Memory B cell (primary cell): Measurements from ENCODE around the gene IGSF11.
"Not testable (repeated sequence)": the region's sequence is repeated elsewhere in the genome, so short reads cannot be mapped to it uniquely, and the experiment has no call there.

ENCODE experiments used
- ATAC-seq: fragments of 150-1000 bp; cut with Tn5 transposase; 2 replicates; pipeline ENCODE4 v1.10.0; 2021; ENCODE audit warnings: low read depth, mild to moderate bottlenecking, moderate library complexity
- DNase-seq, 2 donors: peaks; one replicate each; pipeline ENCODE4 v3.0.0; 2022; ENCODE audit warnings: low spot score in 2 of 2
- H3K27ac Mint-ChIP-seq: one replicate; pipeline ENCODE4 v1.8.0; 2022; ENCODE audit warnings: mild to moderate bottlenecking, moderate library complexity, mixed read lengths
- H3K27me3 Mint-ChIP-seq: one replicate; pipeline ENCODE4 v1.8.0; 2022; ENCODE audit warnings: mixed read lengths
- H3K36me3 Mint-ChIP-seq: one replicate; pipeline ENCODE4 v1.8.0; 2022; ENCODE audit warnings: mild to moderate bottlenecking, mixed read lengths
- H3K4me1 Mint-ChIP-seq: one replicate; pipeline ENCODE4 v1.8.0; 2022; ENCODE audit warnings: mixed read lengths
- H3K4me3 Mint-ChIP-seq: one replicate; pipeline ENCODE4 v1.8.0; 2022; ENCODE audit warnings: mild to moderate bottlenecking, moderate library complexity, mixed read lengths
- H3K9me3 Mint-ChIP-seq: one replicate; pipeline ENCODE4 v1.8.0; 2022; ENCODE audit warnings: mixed read lengths

IGSF11 gene

DNA sequence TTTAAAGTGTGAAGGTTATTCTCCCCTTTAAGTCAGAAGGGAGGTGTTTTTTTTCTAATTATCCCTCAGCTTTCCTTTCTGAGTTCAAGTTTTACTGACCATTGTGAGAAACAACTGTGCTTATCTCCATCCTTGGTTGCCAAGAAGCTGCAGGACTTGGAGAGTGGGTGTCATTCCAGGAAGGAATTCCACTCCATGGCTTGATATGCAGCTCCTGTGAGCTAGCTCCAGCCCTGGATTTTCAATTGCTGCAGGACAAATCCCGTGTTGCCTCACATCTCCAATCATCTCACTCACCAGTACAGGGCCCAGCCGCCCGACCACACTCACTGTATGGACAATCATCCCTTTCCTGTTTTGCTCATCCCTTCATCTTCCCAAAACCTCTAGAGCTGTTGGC is 122.5 kb downstream of the IGSF11 start:
- DNase-seq (no peak), ATAC-seq (no peak)
- H3K27me3 Mint-ChIP-seq: peaks cover 10% of the 10 kb centered on the region
- no peaks in the 10 kb centered on the region for H3K9me3 Mint-ChIP-seq
- no peak overlapping the region for H3K4me3 Mint-ChIP-seq
- no peak overlapping the region for H3K27ac Mint-ChIP-seq
- no peaks in the 10 kb centered on the region for H3K4me1 Mint-ChIP-seq
- H3K36me3 Mint-ChIP-seq: no peaks in the 10 kb centered on the region

DNA sequence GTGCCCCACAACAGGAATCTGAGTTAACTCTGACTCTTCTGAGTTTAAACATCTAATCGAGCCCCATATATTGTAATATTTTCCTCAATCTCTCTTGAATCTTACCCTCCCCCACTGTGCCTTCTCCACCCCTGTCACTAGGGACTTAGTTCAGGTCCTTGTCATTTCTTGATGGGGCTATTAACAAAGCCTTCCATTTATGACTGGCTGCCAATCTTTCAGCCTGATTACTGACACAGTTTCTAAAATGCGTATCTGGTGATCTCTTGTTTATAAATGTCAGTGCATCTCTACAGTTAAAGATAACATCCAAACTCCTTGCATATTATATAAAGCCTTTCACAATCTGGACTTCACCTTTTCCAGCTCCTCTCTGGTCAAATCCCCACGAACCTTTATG is 124.3 kb downstream of the IGSF11 start:
- no peaks in the 10 kb centered on the region for H3K36me3 Mint-ChIP-seq
- H3K9me3 Mint-ChIP-seq: no peaks in the 10 kb centered on the region
- H3K27ac Mint-ChIP-seq: no peak overlapping the region
- no peak for ATAC-seq
- no peak for DNase-seq
- H3K4me3 Mint-ChIP-seq: no peak overlapping the region
- H3K27me3 Mint-ChIP-seq: peaks cover 12% of the 10 kb centered on the region
- no peaks in the 10 kb centered on the region for H3K4me1 Mint-ChIP-seq

DNA sequence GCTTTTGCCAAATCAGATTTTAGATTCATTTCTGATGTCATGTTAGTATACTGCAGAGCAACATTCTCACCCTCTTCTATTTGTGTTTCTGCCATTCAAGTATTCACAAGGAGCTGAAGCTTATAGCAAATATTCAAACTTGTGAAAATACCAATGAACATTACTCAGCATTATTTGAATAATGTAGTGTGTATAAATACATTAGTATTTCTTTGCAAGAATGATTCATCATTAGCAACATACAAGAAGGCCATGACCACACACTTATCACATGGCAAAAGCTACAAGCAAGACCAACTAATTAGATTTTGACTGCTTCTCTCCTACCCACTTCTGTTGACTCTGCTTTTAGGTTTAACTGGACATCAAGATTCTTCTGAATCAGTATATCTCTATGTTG is 124.9 kb downstream of the IGSF11 start:
- ATAC-seq: no peak
- no peak overlapping the region for H3K27ac Mint-ChIP-seq
- H3K36me3 Mint-ChIP-seq: no peaks in the 10 kb centered on the region
- DNase-seq: no peak
- no peaks in the 10 kb centered on the region for H3K4me1 Mint-ChIP-seq
- H3K4me3 Mint-ChIP-seq: no peak overlapping the region
- H3K9me3 Mint-ChIP-seq: no peaks in the 10 kb centered on the region
- peaks cover 12% of the 10 kb centered on the region for H3K27me3 Mint-ChIP-seq

DNA sequence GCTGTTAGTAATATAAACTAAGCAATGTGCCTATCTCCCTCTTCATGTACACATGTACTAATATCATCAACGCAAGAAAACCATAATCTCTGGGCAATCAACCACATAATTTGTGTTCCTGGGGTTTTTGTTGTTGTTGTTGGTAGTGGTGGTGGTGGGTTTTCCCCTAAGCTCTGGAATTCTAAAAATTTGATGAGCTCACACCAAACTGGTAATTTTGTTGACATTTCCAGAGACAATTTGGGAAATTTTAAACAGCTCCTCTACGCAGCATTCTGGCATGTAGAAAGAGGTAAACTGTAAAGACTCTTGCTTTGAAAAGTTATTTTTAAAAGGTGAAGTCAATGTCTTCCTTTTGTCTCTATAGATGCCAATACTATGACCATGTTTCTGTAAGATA is 126.7 kb downstream of the IGSF11 start:
- Mint-ChIP-seq H3K4me1 (no peaks in the 10 kb centered on the region), H3K27ac (no peak overlapping the region), H3K27me3 (peaks cover 13% of the 10 kb centered on the region), H3K9me3 (no peaks in the 10 kb centered on the region), H3K4me3 (no peak overlapping the region), H3K36me3 (no peaks in the 10 kb centered on the region)
- ATAC-seq: no peak
- no peak for DNase-seq

DNA sequence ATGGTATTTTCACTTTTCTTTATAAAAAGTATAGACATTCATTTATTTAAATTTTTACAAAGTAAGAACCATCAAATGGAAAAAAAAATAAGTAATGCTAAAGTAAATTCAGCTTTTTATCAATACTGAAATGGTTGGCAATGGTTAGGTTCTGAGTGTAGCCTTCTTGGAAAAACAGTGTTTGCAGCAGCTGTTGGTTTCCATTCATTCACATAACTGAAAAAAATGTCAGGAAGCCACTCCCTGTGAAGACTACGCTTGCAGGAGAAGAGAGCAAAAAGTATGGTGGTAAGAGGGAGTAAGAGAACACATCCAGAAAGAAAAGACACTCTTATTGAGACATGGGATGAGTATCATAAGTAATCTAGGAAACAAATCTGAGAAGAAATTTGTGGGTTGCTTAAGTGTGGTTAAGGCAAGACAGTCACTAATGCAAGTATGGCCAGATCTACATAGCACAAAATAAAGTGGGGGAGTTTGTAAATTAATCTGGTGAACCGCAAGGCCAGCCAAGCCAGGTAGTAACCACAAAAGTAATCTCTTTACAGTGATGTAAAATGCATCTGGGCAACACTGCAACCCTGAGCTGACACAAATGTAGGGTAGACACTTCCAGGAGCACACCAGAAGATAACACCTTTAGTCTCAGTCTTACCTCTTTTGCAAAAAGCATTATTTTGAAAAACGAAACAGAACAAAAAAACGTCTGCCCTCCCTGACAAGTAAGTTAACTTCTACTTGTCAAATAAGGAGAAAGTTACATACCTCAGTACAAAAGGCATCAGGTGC is 133.7 kb downstream of the IGSF11 start:
- DNase-seq (no peak), ATAC-seq (no peak)
- Mint-ChIP-seq H3K27ac (no peak overlapping the region), H3K4me1 (no peaks in the 10 kb centered on the region), H3K4me3 (no peak overlapping the region), H3K36me3 (no peaks in the 10 kb centered on the region), H3K27me3 (peaks cover 14% of the 10 kb centered on the region), H3K9me3 (no peaks in the 10 kb centered on the region)

DNA sequence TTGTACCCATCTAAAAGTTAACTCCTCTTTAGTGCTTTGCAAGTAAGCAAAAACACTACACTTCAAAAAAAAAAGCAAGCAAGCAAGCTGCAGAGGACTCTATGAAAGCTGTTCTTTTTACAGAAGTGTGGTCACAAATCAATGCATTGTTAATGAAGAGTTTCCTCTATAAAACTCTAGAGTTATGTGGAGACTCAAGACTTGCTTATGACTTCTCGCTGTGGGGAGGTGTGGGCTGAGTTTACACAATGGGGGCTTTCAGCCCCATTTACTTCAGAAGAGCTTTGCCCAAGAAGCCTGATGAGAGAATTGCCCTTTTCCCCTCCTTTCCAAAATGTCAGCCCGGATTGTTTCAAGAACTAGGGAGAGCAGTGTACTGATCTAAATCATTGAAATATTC is 144.4 kb downstream of the IGSF11 start:
- H3K4me1 Mint-ChIP-seq: no peaks in the 10 kb centered on the region
- no peaks in the 10 kb centered on the region for H3K36me3 Mint-ChIP-seq
- no peak overlapping the region for H3K4me3 Mint-ChIP-seq
- peaks cover 16% of the 10 kb centered on the region for H3K27me3 Mint-ChIP-seq
- no peak for ATAC-seq
- H3K27ac Mint-ChIP-seq: no peak overlapping the region
- H3K9me3 Mint-ChIP-seq: no peaks in the 10 kb centered on the region
- DNase-seq: no peak

DNA sequence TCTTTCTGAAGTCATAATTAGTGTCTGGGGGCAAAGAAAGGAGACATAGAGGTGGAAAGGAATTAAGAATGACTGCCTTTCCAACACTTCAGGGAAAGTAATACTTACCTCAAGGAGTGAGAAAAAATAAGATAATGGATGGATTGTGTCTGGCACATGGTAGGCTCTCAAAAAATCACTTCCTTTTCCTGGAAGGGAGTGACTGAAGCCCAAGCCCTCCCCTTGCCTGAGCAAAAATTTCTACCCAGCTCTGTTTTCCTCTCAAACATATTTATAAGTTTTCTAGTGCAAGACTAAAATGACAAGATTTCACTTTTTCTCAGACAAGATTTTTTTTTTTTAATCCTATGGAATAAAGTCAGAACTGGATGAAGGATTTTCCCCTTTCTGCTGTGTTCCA is 145.0 kb downstream of the IGSF11 start:
- peaks cover 16% of the 10 kb centered on the region for H3K27me3 Mint-ChIP-seq
- DNase-seq (no peak), ATAC-seq (no peak)
- H3K4me1 Mint-ChIP-seq: no peaks in the 10 kb centered on the region
- H3K4me3 Mint-ChIP-seq: no peak overlapping the region
- no peaks in the 10 kb centered on the region for H3K9me3 Mint-ChIP-seq
- H3K36me3 Mint-ChIP-seq: no peaks in the 10 kb centered on the region
- no peak overlapping the region for H3K27ac Mint-ChIP-seq

DNA sequence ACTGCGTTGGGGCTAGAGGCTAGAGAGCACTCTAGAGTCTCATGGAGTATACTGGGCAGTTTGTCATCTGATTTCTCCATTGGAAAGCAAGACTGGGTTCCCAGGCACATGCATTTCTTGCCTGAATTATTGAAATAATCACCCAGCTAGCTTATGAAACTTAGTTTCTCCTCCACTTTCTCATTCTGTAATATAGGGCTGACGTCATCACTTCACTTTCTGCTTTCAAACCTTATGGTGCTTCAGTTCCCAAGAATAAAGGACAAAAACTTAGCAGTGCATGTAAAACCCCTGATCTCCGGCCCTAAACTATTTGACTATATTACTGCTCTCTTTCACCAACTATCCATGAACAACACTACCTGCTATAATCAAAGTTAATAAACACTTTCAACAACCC is 147.9 kb downstream of the IGSF11 start:
- no peak for DNase-seq

DNA sequence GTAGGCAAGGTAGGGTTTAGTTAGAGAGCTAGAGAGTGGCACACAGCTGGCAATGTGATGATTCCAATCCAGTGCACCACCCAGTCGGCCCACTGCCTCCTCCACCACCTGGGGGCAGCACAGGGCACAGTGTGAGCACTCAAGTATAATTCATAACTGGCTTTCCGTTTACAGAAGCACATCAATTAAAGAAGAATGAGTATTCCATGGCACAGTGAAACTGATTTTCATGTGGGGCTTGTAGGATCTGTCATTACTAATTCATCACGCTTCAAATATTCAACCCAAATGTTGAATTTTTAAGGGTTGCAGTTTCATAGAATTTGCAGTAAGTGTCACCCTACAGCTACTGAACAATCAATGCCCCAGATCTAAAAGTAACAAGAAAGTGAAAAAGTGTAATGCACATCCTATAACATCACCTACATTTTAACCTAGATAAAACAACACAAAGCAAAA is 149.9 kb downstream of the IGSF11 start:
- H3K4me1 Mint-ChIP-seq: no peaks in the 10 kb centered on the region
- peaks cover 19% of the 10 kb centered on the region for H3K27me3 Mint-ChIP-seq
- H3K4me3 Mint-ChIP-seq: no peak overlapping the region
- no peaks in the 10 kb centered on the region for H3K9me3 Mint-ChIP-seq
- no peak overlapping the region for H3K27ac Mint-ChIP-seq
- H3K36me3 Mint-ChIP-seq: no peaks in the 10 kb centered on the region
- DNase-seq (peak; percentile 51 to 54), ATAC-seq (peak; percentile 87)

More for the DNA sequence above, 147.9 kb downstream of the IGSF11 start:
- no peak for ATAC-seq
- H3K4me3 Mint-ChIP-seq: no peak overlapping the region
- H3K27me3 Mint-ChIP-seq: peaks cover 15% of the 10 kb centered on the region
- no peak overlapping the region for H3K27ac Mint-ChIP-seq
- no peaks in the 10 kb centered on the region for H3K9me3 Mint-ChIP-seq
- no peaks in the 10 kb centered on the region for H3K36me3 Mint-ChIP-seq
- H3K4me1 Mint-ChIP-seq: no peaks in the 10 kb centered on the region

DNA sequence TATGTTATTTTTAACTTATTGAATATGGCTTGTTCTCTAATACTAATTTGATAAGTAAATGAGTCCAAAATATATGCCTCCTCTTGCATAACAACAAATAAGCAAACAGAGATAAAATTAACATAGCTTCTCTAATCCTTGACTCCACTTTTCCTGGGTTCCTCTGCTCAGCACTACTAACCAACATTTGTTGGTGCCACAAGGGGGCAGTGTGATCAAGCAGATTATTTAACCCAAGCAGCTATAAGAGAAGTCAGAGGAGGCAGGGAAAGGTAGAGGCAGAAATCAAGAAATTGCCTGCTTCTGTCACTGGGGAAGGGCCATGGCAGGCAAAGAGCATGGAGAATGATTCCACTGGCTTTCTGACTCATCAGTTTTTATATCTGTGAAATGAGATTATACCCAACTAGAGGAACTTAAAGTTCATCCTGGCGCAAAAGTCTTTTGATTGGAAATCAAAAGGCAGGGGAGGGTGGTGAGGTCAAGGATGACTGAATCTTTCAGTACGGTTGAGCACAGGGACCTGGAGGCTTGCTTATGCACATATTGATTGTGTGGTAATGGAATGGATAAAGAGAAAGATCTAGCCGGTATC is 152.2 kb downstream of the IGSF11 start:
- Mint-ChIP-seq H3K27me3 (peaks cover 12% of the 10 kb centered on the region), H3K36me3 (no peaks in the 10 kb centered on the region), H3K4me3 (no peak overlapping the region), H3K9me3 (no peaks in the 10 kb centered on the region), H3K4me1 (no peaks in the 10 kb centered on the region), H3K27ac (no peak overlapping the region)
- DNase-seq: peak; percentile 51 to 54
- ATAC-seq: peak; percentile 68

DNA sequence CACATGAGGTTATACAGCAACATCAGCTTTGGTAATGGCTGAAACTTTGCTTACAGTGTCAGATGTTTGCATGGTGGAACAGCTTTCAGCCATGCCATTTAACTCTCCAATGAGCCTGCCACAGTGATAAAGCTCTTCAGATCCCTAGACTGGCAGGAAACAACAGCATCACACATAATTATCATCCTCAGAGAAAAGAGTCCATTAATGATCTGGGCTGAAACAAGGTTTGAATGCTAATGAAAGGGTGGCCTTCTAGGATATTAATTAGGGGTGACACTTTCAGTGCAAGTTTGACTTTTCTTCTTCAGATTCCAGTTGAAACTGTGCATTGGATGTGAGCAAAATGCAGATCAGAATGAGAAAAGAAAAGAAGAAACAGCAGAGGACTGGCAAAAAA is 166.6 kb downstream of the IGSF11 start:
- Mint-ChIP-seq H3K27me3 (peaks cover 16% of the 10 kb centered on the region), H3K36me3 (peaks cover 4% of the 10 kb centered on the region), H3K4me1 (no peaks in the 10 kb centered on the region), H3K4me3 (no peak overlapping the region), H3K27ac (no peak overlapping the region), H3K9me3 (peaks cover 10% of the 10 kb centered on the region)
- ATAC-seq (no peak), DNase-seq (no peak)

DNA sequence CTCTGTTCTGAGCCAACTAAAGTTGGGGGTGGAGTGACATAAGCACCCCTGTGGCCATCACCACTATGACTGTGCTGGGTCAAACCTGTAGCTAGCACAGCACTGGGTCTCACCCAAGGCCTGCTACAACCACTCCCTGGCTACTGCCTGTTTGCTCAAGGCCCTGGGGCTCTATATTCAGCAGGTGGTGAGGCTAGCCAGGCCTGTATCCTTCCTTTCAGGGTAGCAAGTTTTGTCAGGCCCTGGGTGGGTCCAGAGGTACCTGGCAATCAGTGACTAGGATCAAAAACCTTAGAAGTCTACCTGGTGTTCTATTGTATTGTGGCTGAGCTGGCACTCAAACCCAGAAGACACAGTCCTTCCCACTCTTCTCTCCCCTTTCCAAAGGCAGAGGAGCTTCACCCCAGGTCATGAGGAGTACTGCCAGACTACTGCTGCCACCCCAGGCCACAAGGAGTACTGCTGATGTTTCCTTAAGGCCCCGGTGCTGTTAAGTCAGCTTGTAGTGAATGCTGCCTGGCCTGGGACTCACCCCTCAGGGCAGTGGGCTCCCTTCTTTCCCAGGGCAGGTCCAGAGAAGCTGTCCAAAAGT is 170.8 kb downstream of the IGSF11 start:
- DNase-seq: no peak
- peaks cover 6% of the 10 kb centered on the region for H3K27me3 Mint-ChIP-seq
- H3K36me3 Mint-ChIP-seq: no peaks in the 10 kb centered on the region
- H3K4me1 Mint-ChIP-seq: no peaks in the 10 kb centered on the region
- H3K9me3 Mint-ChIP-seq: peaks cover 1% of the 10 kb centered on the region
- no peak for ATAC-seq
- H3K4me3 Mint-ChIP-seq: no peak overlapping the region
- H3K27ac Mint-ChIP-seq: no peak overlapping the region

DNA sequence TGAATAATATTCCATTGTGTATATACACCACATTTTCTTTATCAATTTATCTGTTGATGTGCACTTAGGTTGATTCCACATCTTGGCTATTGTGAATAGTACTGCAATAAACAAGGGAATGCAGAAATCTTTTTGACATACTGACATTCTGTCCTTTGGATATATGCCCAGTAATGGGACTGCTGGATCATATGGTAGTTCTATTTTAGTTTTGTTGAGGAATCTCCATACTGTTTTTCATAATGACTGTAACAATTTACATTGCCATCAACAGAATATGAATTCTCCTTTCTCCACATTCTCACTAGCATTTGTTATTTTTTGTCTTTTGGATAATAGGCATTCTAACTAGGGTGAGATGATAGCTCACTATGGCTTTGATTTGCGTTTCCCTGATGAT is 174.7 kb downstream of the IGSF11 start:
- H3K4me3 Mint-ChIP-seq: no peak overlapping the region
- no peak for ATAC-seq
- H3K9me3 Mint-ChIP-seq: peaks cover 1% of the 10 kb centered on the region
- H3K4me1 Mint-ChIP-seq: no peaks in the 10 kb centered on the region
- no peak overlapping the region for H3K27ac Mint-ChIP-seq
- DNase-seq: no peak
- no peaks in the 10 kb centered on the region for H3K27me3 Mint-ChIP-seq
- H3K36me3 Mint-ChIP-seq: no peaks in the 10 kb centered on the region

DNA sequence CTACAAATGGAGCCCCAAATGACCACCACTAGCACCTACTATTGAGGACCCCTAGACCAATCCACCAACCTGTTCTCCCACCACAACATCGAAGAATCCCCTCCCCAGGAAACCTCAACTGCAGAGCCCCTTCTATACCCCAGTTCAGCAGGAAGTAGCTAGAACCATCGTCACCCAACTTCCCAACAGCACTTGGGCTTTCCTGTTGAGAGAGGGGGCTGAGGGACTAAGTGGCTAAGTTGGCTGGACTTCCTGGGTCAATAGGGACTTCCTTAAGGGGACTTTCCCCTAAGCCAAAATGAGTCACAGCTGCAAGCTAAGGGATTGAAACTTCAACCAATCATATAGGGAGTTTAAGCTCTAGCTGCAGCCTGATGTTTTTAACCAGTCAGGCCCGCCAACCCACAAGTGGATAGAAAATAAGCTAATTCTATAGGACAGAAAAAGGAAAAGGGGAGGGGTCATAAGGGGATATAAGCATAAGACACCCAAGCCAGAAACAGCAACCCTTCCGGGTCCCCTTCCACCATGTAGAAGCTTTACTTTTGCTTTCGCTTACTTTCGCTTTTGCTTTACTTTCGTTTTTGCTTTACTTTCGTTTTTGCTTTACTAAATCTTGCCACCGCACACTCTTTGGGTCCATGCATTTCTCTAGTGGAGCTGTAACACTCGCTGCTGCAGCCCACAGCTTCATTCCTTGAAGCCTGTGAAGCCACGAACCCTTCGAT is 183.0 kb downstream of the IGSF11 start:
- not testable (repeated sequence) for H3K27me3 Mint-ChIP-seq, H3K4me1 Mint-ChIP-seq, H3K36me3 Mint-ChIP-seq, H3K9me3 Mint-ChIP-seq
- ATAC-seq (peak; percentile 70), DNase-seq (peak in 1 of 2 donors; percentile 2)
- H3K27ac Mint-ChIP-seq: peak overlapping the region; percentile 56
- H3K4me3 Mint-ChIP-seq: peak overlapping the region; percentile 77
